PFSK-1 (cell line): ENCODE measurements around the gene DKKL1.

Source experiments
- FOXP2 ChIP-seq: optimal IDR thresholded peaks from 2 replicates; pipeline ENCODE3; 2011; ENCODE audit warnings: borderline replicate concordance, control low read depth, inconsistent platforms; ENCODE audit not compliant: insufficient read depth; ENCODE audit errors: extremely low read length, extremely low read depth
- POLR2AphosphoS5 ChIP-seq: IDR thresholded peaks from 2 replicates; pipeline ENCODE4 v1.6.1; 2012; ENCODE audit warnings: low read depth, mild to moderate bottlenecking, control low read depth, low read length, moderate library complexity
- SIN3A ChIP-seq: IDR thresholded peaks from 2 replicates; pipeline ENCODE4 v1.6.1; 2012; ENCODE audit warnings: mild to moderate bottlenecking, low read length, moderate library complexity, borderline replicate concordance; ENCODE audit not compliant: insufficient read depth
- TAF1 ChIP-seq: IDR thresholded peaks from 2 replicates; pipeline ENCODE4 v1.6.1; 2012; ENCODE audit warnings: low read length, control low read depth, borderline replicate concordance; ENCODE audit not compliant: insufficient read depth
- TF ChIP-seq, protein P1 (sequence below), 2 experiments: IDR thresholded peaks; 2 replicates each; pipeline versions ENCODE4 v1.6.1 to v1.8.0; 2011 to 2012; ENCODE audit warnings: low read depth in 2 of 2, low read length in 2 of 2, control low read depth in 1 of 2, inconsistent platforms in 1 of 2, mild to moderate bottlenecking in 1 of 2, moderate library complexity in 1 of 2; ENCODE audit not compliant: insufficient read depth in 1 of 2

DKKL1 gene

GRCh38 chr19:49324801-49325576, 38.7 kb upstream of the DKKL1 start, which contains the start of gene SLC6A16:
Gene SLC6A16 (minus strand): TSS chr19:49325191. CDS start chr19:49311347, 13,844 bp downstream.
- TF ChIP-seq POLR2AphosphoS5 (no peak), TAF1 (no peak), FOXP2 (no peak)
- TF ChIP-seq, protein P1, sequence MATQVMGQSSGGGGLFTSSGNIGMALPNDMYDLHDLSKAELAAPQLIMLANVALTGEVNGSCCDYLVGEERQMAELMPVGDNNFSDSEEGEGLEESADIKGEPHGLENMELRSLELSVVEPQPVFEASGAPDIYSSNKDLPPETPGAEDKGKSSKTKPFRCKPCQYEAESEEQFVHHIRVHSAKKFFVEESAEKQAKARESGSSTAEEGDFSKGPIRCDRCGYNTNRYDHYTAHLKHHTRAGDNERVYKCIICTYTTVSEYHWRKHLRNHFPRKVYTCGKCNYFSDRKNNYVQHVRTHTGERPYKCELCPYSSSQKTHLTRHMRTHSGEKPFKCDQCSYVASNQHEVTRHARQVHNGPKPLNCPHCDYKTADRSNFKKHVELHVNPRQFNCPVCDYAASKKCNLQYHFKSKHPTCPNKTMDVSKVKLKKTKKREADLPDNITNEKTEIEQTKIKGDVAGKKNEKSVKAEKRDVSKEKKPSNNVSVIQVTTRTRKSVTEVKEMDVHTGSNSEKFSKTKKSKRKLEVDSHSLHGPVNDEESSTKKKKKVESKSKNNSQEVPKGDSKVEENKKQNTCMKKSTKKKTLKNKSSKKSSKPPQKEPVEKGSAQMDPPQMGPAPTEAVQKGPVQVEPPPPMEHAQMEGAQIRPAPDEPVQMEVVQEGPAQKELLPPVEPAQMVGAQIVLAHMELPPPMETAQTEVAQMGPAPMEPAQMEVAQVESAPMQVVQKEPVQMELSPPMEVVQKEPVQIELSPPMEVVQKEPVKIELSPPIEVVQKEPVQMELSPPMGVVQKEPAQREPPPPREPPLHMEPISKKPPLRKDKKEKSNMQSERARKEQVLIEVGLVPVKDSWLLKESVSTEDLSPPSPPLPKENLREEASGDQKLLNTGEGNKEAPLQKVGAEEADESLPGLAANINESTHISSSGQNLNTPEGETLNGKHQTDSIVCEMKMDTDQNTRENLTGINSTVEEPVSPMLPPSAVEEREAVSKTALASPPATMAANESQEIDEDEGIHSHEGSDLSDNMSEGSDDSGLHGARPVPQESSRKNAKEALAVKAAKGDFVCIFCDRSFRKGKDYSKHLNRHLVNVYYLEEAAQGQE (IDR thresholded peaks at IDR 0.05; ENCODE audit: insufficient read depth in 1 of 2, low read depth in 2 of 2, low read length in 2 of 2), result no peak

- TF ChIP-seq SIN3A (no peak), FOXP2 (no peak), POLR2AphosphoS5 (no peak), TAF1 (no peak)
- TF ChIP-seq, protein P1 (IDR thresholded peaks at IDR 0.05; ENCODE audit: insufficient read depth in 1 of 2, low read depth in 2 of 2, low read length in 2 of 2), result no peak
Observed at GRCh38 chr19:49326165-49326704, 37.4 kb upstream of the DKKL1 start.

GRCh38 chr19:49327878-49328544, 35.7 kb upstream of the DKKL1 start:
- no peak for TF ChIP-seq SIN3A
- no peak for TF ChIP-seq POLR2AphosphoS5
- TF ChIP-seq, protein P1 (IDR thresholded peaks at IDR 0.05; ENCODE audit: insufficient read depth in 1 of 2, low read depth in 2 of 2, low read length in 2 of 2), result no peak
- no peak for TF ChIP-seq FOXP2
- no peak for TF ChIP-seq TAF1

DNA sequence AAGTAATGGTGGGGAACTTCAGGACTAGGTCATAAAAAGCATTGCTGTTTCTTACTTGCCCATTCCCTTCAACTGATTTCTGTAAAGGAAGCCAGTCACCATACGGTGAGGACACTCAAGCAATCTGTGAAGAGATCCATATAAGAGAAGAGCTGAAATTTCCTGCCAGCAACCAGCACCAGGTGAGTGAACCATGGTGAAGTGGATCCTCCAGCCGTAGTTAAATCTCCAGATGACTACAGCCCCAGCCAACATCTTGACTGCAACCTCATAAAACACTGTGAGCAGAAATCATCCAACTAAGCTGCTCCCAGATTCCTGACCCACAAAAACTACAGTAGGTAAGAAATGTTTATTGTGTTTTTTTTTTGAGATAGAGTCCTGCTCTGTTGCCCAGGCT, 34.9 kb upstream of the DKKL1 start:
- TF ChIP-seq, protein P1 (IDR thresholded peaks at IDR 0.05; ENCODE audit: insufficient read depth in 1 of 2, low read depth in 2 of 2, low read length in 2 of 2), result no peak
- TF ChIP-seq POLR2AphosphoS5 (no peak), TAF1 (no peak)
